A673 (cell line): ENCODE results near the gene IL37. TPM values are rescaled to one million over a fixed set of nuclear protein-coding genes. Genes with fewer than 3 reads are reported as not detected.

Experiments used
- BruUV-seq: library from RNA; stranded (reverse); fragments of 400-500 nt; replicated peaks from 2 replicates; lab custom pipeline; 2021; lab: Mats Ljungman, UMichigan
- CTCF ChIA-PET: fragments of 300-600 bp; sonication (Branson Sonifier 250); formaldehyde crosslinking; loops from one replicate; lab custom pipeline; 2022; ENCODE audit warnings: antibody characterized with exemption; lab: Charles Lee
- POLR2A ChIA-PET: fragments of 300-600 bp; sonication (Branson Sonifier 250); formaldehyde crosslinking; loops from one replicate; lab custom pipeline; 2022; ENCODE audit warnings: antibody characterized with exemption; ENCODE audit not compliant: low non-redundant PET; lab: Charles Lee
- DNase-seq: peaks from one replicate; pipeline ENCODE4 v3.0.0-alpha.2; 2015; ENCODE audit warnings: low spot score
- H3K27ac ChIP-seq: fragments of 200-600 bp; sonication (generic); 2 replicates; pipeline ENCODE4 v1.5.1; 2016; ENCODE audit warnings: mixed run types, low read depth, mild to moderate bottlenecking, mixed read lengths, antibody characterized with exemption, low read length; ENCODE audit not compliant: poor library complexity, severe bottlenecking
- H3K27me3 ChIP-seq: fragments of 200-600 bp; sonication (generic); replicated peaks from 2 replicates; pipeline ENCODE4 v1.6.1; 2017; ENCODE audit warnings: mixed run types, low read depth, mild to moderate bottlenecking, mixed read lengths, antibody characterized with exemption, low read length; ENCODE audit not compliant: insufficient read depth, poor library complexity
- H3K36me3 ChIP-seq: fragments of 200-600 bp; sonication (generic); 2 replicates; pipeline ENCODE4 v1.6.1; 2016; ENCODE audit warnings: mixed run types, mild to moderate bottlenecking, mixed read lengths, antibody characterized with exemption, low read length; ENCODE audit not compliant: insufficient read depth, poor library complexity, severe bottlenecking
- H3K4me1 ChIP-seq: fragments of 200-600 bp; sonication (generic); 2 replicates; pipeline ENCODE4 v1.6.1; 2017; ENCODE audit warnings: mixed run types, mild to moderate bottlenecking, mixed read lengths, antibody characterized with exemption, low read length; ENCODE audit not compliant: insufficient read depth, poor library complexity, severe bottlenecking
- H3K4me3 ChIP-seq: fragments of 200-600 bp; sonication (generic); 2 replicates; pipeline ENCODE4 v1.5.1; 2016; ENCODE audit warnings: low read depth, mixed run types, mild to moderate bottlenecking, mixed read lengths, low read length; ENCODE audit not compliant: poor library complexity, severe bottlenecking
- H3K9me3 ChIP-seq: fragments of 200-600 bp; sonication (generic); 2 replicates; pipeline ENCODE4 v1.6.1; 2016; ENCODE audit warnings: mixed run types, low read depth, mild to moderate bottlenecking, mixed read lengths, antibody characterized with exemption, low read length; ENCODE audit not compliant: poor library complexity, severe bottlenecking
- CTCF ChIP-seq: fragments of 300-800, 200-600 bp; sonication (generic); conservative IDR thresholded peaks from 2 replicates; pipeline ENCODE4 v1.5.1; 2017; ENCODE audit warnings: low read depth, mild to moderate bottlenecking, antibody characterized with exemption, low read length, moderate library complexity, mixed read lengths
- EZH2 ChIP-seq: fragments of 200-600 bp; sonication (generic); IDR thresholded peaks from 2 replicates; pipeline ENCODE4 v1.6.1; 2017; ENCODE audit warnings: borderline replicate concordance, low read depth, mild to moderate bottlenecking, mixed read lengths, antibody characterized with exemption, low read length; ENCODE audit not compliant: poor library complexity, severe bottlenecking
- intact Hi-C: fragments of 100-400 bp; cut with micrococcal nuclease; formaldehyde crosslinking; loops from one replicate; pipeline ENCODE4 v1.10.0; 2022; ENCODE audit not compliant: unreplicated experiment
- total RNA-seq: library from RNA; stranded (reverse); gene quantifications from 2 replicates; pipeline ENCODE4 v1.2.3, GENCODE V29; 2021

The IL37 gene
- total RNA-seq, 1 experiment from 2014 or later = not detected

GRCh38 chr2:112876257-112876970 is 34.6 kb upstream of the IL37 start:
- Histone ChIP-seq H3K27ac (no peak overlapping the region), H3K36me3 (no peaks in the 10 kb centered on the region), H3K4me1 (no peaks in the 10 kb centered on the region), H3K9me3 (no peaks in the 10 kb centered on the region), H3K27me3 (no peaks in the 10 kb centered on the region), H3K4me3 (no peak overlapping the region)
- CTCF ChIA-PET = no interaction called here
- TF ChIP-seq EZH2 = no peak
- TF ChIP-seq CTCF = no peak
- no peak for DNase-seq
- intact Hi-C loops = no loop called here
- no TSS peak for BruUV-seq
- POLR2A ChIA-PET = no interaction called here

DNA sequence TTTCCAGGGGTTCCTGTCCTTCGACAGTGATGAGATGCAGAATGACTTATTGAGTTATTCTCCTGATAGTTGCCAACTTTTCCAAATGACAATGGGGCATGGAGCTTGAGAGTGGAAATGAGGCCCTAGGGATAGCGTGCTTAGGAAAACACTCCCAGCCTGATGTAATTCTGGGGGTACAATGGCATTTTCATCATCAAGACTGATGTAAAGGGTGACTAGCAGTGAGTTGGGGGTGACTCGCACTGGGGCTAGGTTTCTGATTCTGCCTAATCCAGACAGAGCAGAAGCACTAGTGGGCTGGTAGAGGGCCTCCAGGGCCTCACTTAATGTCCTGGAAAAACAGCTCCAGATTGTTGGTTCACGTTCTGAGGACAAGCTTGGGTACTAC is 34.0 kb upstream of the IL37 start:
- ChIA-PET CTCF (no interaction called here), POLR2A (no interaction called here)
- no peak overlapping the region for H3K27ac ChIP-seq
- BruUV-seq = no TSS peak
- intact Hi-C loops = no loop called here
- no peaks in the 10 kb centered on the region for H3K36me3 ChIP-seq
- TF ChIP-seq EZH2 (no peak), CTCF (no peak)
- no peaks in the 10 kb centered on the region for H3K9me3 ChIP-seq
- no peaks in the 10 kb centered on the region for H3K4me1 ChIP-seq
- no peak for DNase-seq
- H3K4me3 ChIP-seq = no peak overlapping the region
- H3K27me3 ChIP-seq = no peaks in the 10 kb centered on the region

DNA sequence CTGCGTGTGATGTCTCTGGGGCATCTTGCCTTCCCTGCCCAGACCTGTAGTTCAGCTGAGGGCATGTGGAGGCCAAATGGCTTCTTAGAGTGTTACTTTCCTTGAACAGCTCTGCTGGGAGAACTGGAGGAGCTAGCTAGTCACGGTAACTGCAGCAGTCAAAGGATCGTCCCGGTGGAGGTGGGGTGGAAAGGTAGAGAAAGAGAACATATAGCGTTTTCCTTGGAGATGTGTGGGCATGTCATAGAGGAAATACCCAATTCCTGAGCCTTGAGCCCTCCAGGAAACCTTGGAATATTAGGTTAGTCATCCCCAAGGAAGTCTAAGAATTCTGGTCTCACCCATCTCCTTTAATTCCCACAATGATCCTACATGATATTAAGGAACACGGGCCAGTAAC is 33.5 kb upstream of the IL37 start:
- ChIA-PET POLR2A (no interaction called here), CTCF (no interaction called here)
- no TSS peak for BruUV-seq
- intact Hi-C loops = no loop called here
- no peaks in the 10 kb centered on the region for H3K27me3 ChIP-seq
- DNase-seq = no peak
- TF ChIP-seq EZH2 (no peak), CTCF (no peak)
- H3K27ac ChIP-seq = no peak overlapping the region
- H3K4me3 ChIP-seq = no peak overlapping the region
- H3K9me3 ChIP-seq = no peaks in the 10 kb centered on the region
- H3K4me1 ChIP-seq = no peaks in the 10 kb centered on the region
- no peaks in the 10 kb centered on the region for H3K36me3 ChIP-seq
